T follicular helper cell (primary cell): ENCODE measurements around the gene RNF5.
A peak's percentile ranks its signal among the peaks of the same experiment; 100 is the strongest.

Experiments used
- DNase-seq: peaks from one replicate; pipeline ENCODE4 v3.0.0-alpha.2; 2020; ENCODE audit warnings: low read depth

The RNF5 gene

DNA sequence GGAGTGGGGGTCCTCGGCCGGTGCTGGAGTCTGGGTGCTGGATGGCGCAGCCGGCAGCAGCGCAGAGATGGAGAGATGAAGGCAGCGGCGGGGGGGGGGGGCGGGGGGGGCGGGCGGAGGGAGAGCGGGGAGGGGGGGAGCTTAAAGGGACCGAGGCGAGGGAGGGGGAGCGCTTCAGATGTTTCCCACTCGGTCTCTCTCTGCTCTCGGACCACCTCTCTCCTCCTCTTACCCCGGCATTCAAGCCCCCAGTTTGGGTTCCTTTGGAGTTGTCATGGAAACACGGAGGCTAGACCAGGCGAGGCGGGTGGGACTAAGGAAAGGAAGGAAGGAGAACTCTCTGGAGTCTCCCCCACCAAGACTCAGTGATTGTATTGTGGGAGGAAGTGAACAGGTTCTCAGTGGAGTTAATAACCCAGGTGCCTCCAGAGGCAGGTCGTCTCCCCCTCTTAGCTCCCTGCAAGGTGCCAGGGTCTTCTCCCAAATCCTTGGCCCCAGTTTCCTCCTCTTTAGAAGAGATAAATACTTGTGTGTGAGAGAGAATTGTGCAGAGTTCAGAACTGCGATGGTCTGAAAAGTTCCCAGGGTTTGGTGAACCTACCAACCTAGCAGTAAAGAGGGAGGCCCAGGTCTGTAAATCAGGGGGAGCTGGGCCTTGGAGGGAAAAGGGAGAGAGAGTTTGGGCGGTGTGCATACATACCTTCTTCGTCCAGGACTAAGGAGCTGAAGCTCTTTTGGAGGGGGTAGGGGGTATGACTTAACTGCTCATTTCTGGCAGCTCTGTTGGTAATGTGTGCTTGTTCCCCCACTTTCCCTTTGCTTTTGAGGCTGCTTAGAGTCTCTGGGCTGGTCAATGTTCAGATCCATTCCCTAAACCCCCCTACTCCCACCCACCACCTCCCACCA, 26.1 kb upstream of the RNF5 start, which contains the start of gene PRRT1:
PRRT1 (minus strand) TSS at position 77 of the 906 bp plus-strand sequence. CDS start 112 bp downstream, outside the sequence.
- no peak for DNase-seq

DNA sequence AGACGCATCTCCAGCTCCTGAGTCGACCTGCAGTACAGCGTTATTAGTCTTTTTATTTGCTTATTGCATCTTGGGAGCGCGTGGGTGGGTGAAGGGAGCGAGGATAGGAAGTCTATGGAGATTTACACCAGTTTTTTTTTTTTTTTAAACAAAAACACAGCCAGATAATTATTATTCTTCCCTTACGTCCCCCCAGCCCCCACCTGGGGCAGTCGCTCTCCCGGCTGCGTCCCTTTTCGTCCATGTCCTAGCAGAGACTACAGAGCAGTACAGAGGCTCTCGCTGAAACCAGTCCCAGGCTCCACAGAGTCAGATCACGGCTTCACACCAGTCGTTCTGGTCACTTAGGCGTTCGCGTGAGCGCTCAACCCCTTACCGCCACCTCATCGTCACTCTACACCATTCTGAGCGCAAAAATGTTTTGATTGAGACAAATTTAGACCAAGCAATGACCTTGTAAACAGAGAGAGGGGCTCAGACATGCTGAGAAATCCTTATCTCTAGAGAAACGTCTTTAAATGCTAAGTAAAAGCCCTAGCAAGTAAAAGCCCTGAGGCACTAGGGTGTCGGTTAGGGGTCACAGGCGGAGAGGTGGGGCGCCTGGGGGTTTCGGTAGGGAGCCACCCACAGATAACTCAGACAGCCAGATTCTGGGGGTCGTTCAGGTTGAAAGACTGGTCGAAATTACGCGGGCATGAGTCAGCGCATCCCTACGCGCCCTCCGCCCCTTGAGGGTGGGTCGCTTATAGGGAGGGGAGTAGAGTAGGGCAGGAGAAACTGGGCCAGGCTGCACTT, 25.2 kb upstream of the RNF5 start:
- DNase-seq, result no peak

GRCh38 chr6:32153564-32154513, 24.4 kb upstream of the RNF5 start, which contains the start of gene PPT2:
PPT2 (plus strand) TSS chr6:32154141; CDS start chr6:32154595, 454 bp downstream.
- DNase-seq, result peak; percentile 57

- DNase-seq, result peak; percentile 47
Measured at GRCh38 chr6:32154514-32155161, 23.6 kb upstream of the RNF5 start.

DNA sequence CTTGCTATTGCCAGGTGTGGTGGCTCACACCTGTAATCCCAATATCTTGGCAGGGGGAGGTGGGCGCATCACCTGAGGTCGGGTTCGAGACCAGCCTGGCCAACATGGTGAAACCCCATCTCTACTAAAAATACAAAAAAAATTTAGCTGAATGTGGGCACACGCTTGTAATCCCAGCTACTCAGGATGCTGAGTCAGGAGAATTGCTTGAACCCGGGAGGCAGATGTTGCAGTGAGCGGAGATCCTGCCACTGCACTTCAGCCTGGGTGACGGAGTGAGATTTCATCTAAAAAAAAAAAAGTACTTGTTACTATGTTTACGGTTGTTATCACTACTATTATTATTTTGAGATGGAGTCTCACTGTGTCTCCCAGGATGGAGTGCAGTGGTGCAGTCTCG, 21.3 kb upstream of the RNF5 start:
- no peak for DNase-seq

DNA sequence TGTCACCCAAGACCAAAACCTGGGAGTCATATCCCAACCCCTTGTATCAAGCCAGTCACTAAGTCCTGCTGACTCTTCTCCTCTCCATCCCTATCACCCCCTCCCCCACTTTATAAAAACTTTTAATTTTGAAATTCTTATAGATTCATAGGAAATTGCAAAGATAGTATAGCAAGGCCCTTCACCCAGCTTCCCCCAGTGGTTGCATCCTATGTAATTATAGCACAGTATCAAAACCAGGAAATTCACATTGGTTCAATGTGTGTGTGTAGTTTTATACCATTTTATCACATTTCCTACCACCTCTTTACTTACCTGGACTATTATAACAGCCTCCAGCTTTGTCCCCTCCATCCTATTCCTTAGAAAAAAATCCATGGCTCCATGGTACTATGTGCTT, 20.2 kb upstream of the RNF5 start:
- no peak for DNase-seq

DNA sequence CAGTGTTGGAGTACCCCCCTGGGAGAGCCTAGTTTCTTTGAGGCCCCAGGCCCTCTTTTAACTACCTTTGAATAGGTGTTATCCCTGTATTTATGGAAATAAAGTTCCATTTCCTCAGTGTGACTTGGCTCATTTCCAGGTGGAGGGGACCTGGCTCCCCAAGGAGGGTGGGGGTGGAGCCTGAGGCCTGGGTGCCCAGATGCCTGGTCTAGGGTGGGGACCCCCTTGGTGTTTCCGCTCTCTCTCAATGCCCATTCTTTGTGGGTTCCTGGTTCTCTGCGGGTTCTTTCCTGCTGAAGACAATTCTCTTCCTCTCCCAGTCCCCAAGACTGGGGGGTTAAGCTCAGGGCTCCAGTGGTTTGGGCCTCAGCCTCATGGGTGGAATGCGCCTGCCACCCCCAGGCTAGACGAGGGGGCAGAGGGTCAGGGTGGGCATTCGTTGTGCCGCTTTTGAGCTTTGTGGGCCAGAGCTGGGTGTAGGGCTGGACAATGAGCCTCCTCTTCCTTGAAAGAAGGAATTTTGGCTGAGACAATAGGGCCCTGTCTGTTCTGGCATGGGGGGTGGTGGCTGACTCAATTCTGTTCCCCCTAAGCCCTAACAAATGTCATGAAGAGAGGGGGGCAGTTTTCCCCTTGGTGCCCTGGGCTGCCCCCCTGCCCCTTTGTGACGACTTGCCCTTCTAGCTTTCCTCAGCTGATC, 14.5 kb upstream of the RNF5 start:
- no peak for DNase-seq

GRCh38 chr6:32164295-32164694, 13.9 kb upstream of the RNF5 start, which contains the start of gene EGFL8:
EGFL8 (plus strand) TSS chr6:32164595; CDS start chr6:32166166, 1,571 bp downstream.
- no peak for DNase-seq

GRCh38 chr6:32166411-32167061, 11.7 kb upstream of the RNF5 start:
- no peak for DNase-seq

DNA sequence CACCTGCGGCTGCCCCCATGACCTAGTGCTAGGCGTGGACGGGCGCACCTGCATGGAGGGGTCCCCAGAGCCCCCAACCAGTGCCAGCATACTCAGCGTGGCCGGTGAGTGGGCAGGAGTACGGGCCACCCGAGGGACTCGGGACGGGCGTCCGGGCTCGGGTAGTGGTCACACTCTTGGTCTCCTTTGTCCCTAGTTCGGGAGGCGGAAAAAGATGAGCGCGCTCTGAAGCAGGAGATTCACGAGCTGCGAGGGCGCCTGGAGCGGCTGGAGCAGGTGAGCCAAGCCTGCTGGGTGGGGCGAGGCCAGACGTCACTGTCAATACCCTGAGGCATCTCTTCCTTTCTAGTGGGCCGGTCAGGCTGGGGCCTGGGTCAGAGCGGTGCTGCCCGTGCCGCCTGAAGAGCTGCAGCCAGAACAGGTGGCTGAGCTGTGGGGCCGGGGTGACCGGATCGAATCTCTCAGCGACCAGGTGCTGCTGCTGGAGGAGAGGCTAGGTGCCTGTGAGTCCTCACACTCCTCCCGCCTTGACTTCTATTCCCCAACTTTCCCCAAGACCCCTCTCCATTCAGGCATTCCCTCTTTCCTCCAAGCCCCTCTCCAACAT, 10.9 kb upstream of the RNF5 start:
- DNase-seq, result no peak

DNA sequence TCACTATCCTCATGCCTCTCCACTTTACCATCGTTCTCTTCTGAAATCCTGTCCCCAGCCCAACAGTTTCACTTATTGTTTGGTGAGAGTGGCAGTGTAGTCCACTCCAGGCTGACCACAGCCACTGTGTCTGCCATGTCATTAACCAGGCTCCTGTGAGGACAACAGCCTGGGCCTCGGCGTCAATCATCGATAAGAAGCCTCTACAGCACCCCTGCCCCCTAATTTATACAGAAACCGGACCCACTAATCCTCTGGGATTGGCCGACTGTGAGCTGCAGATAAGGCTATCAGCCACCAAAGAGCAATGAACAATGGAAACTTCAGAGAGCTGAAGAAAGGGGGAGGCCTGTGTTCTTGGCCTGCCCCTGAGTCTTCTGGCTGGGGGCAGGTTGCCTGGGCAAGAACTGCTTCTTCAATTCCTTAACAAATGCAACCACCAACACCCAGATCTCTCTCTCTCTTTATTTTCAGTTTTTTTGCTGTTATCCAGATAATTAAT, 10.4 kb upstream of the RNF5 start:
- no peak for DNase-seq

DNA sequence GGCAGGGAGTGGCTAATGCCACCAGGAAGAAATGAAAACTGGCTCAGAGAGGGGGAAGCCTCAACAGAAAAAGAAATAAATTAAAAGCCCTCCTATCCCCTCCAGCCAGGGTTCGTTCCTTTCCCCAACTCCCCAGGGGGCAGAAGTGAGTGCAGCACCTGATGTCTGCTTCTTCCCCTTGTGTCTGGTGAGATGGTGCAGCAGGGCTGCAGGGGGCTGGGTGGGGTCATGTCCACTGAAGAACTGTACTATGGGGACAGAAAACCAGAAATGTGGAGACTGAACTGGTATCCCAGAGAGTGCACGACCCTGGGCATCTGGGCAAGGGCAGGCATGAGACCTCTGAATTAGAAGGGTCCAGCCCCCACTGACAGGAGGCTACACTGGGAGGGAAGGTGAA, 9.9 kb upstream of the RNF5 start:
- no peak for DNase-seq

- no peak for DNase-seq
Measured at GRCh38 chr6:32168807-32169591, 9.2 kb upstream of the RNF5 start.

DNA sequence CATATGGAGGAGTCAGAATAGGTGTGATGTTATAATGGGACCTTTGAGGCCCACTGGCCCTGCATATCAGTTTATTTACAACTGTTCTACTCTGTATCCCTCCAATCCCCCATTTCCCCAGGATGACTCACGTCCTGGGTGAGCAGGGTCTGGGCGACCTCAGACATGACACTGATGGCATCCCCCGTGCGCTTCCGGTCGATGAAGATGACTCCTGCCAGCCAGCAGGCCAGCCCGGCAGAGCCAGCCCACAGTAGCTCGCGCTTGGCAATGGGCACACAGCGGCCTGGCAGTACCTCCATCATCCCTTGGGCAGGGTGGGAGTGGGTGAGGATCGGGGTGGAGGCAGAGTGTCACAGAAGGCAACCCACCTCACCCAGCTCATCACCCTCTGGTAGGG, 7.9 kb upstream of the RNF5 start:
- no peak for DNase-seq

- DNase-seq, result no peak
Measured at GRCh38 chr6:32171234-32171633, 7.0 kb upstream of the RNF5 start.

- DNase-seq, result no peak
Measured at GRCh38 chr6:32173051-32173727, 5.0 kb upstream of the RNF5 start.

DNA sequence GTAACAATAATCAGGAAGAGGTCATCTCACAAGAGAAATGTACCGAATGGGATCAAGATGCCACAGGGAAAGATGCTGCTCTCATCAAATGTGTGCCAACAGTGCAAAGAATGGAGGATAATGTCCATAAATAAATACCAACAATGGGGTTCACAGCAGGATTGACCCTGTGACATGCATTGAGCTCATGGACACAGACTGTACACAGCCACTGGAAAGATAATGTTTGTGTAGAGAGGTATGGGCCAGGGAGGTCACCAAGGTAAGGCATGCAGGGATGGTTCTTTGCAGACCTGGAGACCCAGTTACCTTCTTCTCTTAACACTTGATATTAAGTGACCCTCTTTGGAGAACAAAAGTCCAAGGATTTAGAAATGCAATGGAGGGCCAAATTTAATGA, 3.8 kb upstream of the RNF5 start:
- DNase-seq, result no peak

GRCh38 chr6:32175322-32175710, 2.9 kb upstream of the RNF5 start:
- DNase-seq, result no peak
